ENCODE data around the gene GBP2.

- TF ChIP-seq CTCF (IDR thresholded peaks at IDR 0.05) (no peak), NRF1 (IDR thresholded peaks at IDR 0.05; ENCODE audit: low read depth, low read length) (no peak), POLR2AphosphoS5 (IDR thresholded peaks at IDR 0.05; ENCODE audit: low read depth, low read length) (no peak), TAF1 (IDR thresholded peaks at IDR 0.05; ENCODE audit: borderline replicate concordance, low read depth, low read length) (no peak), NFIC (IDR thresholded peaks at IDR 0.05; ENCODE audit: borderline replicate concordance) (no peak), TCF12 (IDR thresholded peaks at IDR 0.05) (peak; percentile 64)
Observed at GRCh38 chr1:89089962-89090361, 36.0 kb downstream of the GBP2 start.

Measured in SK-N-SH (cell line).